K562 (cell line): Measurements from ENCODE around the gene WDPCP. TPM values are rescaled to one million over a fixed set of nuclear protein-coding genes. Genes with fewer than 3 reads are reported as not detected.

ENCODE experiments used
- CSDE1 ChIP-seq, 2 experiments: fragments of 450-650 bp; IDR thresholded peaks; 2 replicates each; pipeline ENCODE4 v1.6.1; 2016; ENCODE audit warnings: mild to moderate bottlenecking in 1 of 2
- ESRRB ChIP-seq: fragments of 250-450 bp; sonication (Bioruptor Pico); IDR thresholded peaks from 2 replicates; pipeline ENCODE4 v1.5.0; 2020; ENCODE audit warnings: mild to moderate bottlenecking, moderate library complexity, borderline replicate concordance
- GABPA ChIP-seq: fragments of 200-800 bp; sonication (Bioruptor generic); conservative IDR thresholded peaks from 2 replicates; pipeline ENCODE4 v1.6.1; 2016; ENCODE audit warnings: low read depth, missing genetic modification characterization, missing compliant biosample characterization
- KAT2B ChIP-seq: IDR thresholded peaks from one replicate; pipeline ENCODE4 v1.6.1; 2012; ENCODE audit warnings: low read depth, mild to moderate bottlenecking, control low read depth, inconsistent platforms, low read length, moderate library complexity
- KAT7 ChIP-seq: sonication (generic); formaldehyde crosslinking; IDR thresholded peaks from 2 replicates; pipeline ENCODE4 v1.8.0; 2022; ENCODE audit warnings: missing genetic modification reagents, mild to moderate bottlenecking, borderline replicate concordance
- MIER1 ChIP-seq: fragments of 450-650 bp; IDR thresholded peaks from 2 replicates; pipeline ENCODE4 v1.6.1; 2016; ENCODE audit warnings: antibody characterized with exemption, mild to moderate bottlenecking, low read depth
- NCOA4 ChIP-seq: fragments of 450-650 bp; IDR thresholded peaks from 2 replicates; pipeline ENCODE4 v1.6.1; 2018; ENCODE audit warnings: mild to moderate bottlenecking; ENCODE audit not compliant: partially characterized antibody
- NONO ChIP-seq, 2 experiments: fragments of 200-400 bp in 1 of 2; fragments of 450-650 bp in 1 of 2; formaldehyde crosslinking in 1 of 2; IDR thresholded peaks; 2 replicates each; pipeline ENCODE4 v1.6.1; 2017; ENCODE audit warnings: low read depth in 2 of 2, mild to moderate bottlenecking in 2 of 2, moderate library complexity in 2 of 2, low read length in 1 of 2
- NR1H2 ChIP-seq: sonication (generic); formaldehyde crosslinking; IDR thresholded peaks from 2 replicates; pipeline ENCODE4 v1.4.0; 2020; ENCODE audit warnings: mild to moderate bottlenecking, missing genetic modification reagents
- RFX1 ChIP-seq: fragments of 450-650 bp; IDR thresholded peaks from 2 replicates; pipeline ENCODE4 v1.6.1; 2016; ENCODE audit warnings: mild to moderate bottlenecking, moderate library complexity
- TAL1 ChIP-seq: fragments of 450-650 bp; IDR thresholded peaks from 2 replicates; pipeline ENCODE4 v1.6.1; 2016; ENCODE audit warnings: mild to moderate bottlenecking
- TCF7L2 ChIP-seq: fragments of 150-350 bp; IDR thresholded peaks from 2 replicates; pipeline ENCODE4 v1.6.1; 2016; ENCODE audit warnings: low read depth, mild to moderate bottlenecking, low read length, moderate library complexity
- TEAD4 ChIP-seq, 2 experiments: sonication (generic) in 1 of 2; formaldehyde crosslinking in 1 of 2; IDR thresholded peaks; 2 replicates each; pipeline versions ENCODE4 v1.6.1 to v1.8.0; 2012 to 2022; ENCODE audit warnings: borderline replicate concordance in 1 of 2, inconsistent platforms in 1 of 2, low read length in 1 of 2, mild to moderate bottlenecking in 1 of 2, missing genetic modification reagents in 1 of 2
- TRIM24 ChIP-seq, 2 experiments: fragments of 450-650 bp; IDR thresholded peaks; 2 replicates each; pipeline ENCODE4 v1.6.1; 2016
- ZC3H11A ChIP-seq: IDR thresholded peaks from 2 replicates; pipeline ENCODE4 v1.6.1; 2012; ENCODE audit warnings: low read depth, low read length, improper control_type of control experiment
- ZNF668 ChIP-seq: fragments of 250-450 bp; sonication (Bioruptor Pico); IDR thresholded peaks from 2 replicates; pipeline ENCODE4 v1.8.0; 2022; ENCODE audit warnings: mild to moderate bottlenecking, inconsistent platforms
- polyA plus RNA-seq, 8 experiments: library from polyadenylated mRNA; depleted of rRNA in 4 of 8; stranded (reverse) in 5 of 8; unstranded in 3 of 8; fragments of >200 nt; fragmentation: Nextera tagmentation in 2 of 8; fragmentation: Illumina TruSeq in 1 of 8; extraction: Ambion mirVana in 2 of 8; extraction: Trizol in 1 of 8; gene quantifications; 2 replicates each; pipeline versions ENCODE4 v1.2.1 to v1.2.3, GENCODE V29; 2011 to 2014; ENCODE audit warnings: inconsistent platforms in 1 of 8, missing spikeins in 1 of 8
- total RNA-seq, 7 experiments: library from RNA; depleted of rRNA in 6 of 7; stranded (reverse); fragments of >200 nt in 6 of 7; fragmentation: Illumina TruSeq in 2 of 7; extraction: Trizol in 2 of 7; gene quantifications; 2 replicates each; pipeline versions ENCODE4 v1.2.1 to v1.2.3, GENCODE V29; 2011 to 2021; ENCODE audit warnings: low replicate concordance in 1 of 7
- TF ChIP-seq, protein P1 (sequence below), 2 experiments: fragments of 200-800 bp in 1 of 2; sonication (Bioruptor generic) in 1 of 2; sonication (generic) in 1 of 2; formaldehyde crosslinking in 1 of 2; IDR thresholded peaks in 1 of 2; conservative IDR thresholded peaks in 1 of 2; 2 replicates each; pipeline versions ENCODE4 v1.5.0 to v1.6.1; 2016 to 2020; ENCODE audit warnings: missing compliant biosample characterization in 1 of 2, missing genetic modification characterization in 1 of 2, missing genetic modification reagents in 1 of 2
- TF ChIP-seq, protein P2 (sequence below): sonication (generic); formaldehyde crosslinking; IDR thresholded peaks from 2 replicates; pipeline ENCODE4 v1.8.0; 2023; ENCODE audit warnings: mild to moderate bottlenecking, missing genetic modification reagents
- TF ChIP-seq, protein P3 (sequence below): sonication (generic); formaldehyde crosslinking; IDR thresholded peaks from 2 replicates; pipeline ENCODE4 v1.8.0; 2022; ENCODE audit warnings: mild to moderate bottlenecking, missing genetic modification reagents
- TF ChIP-seq, protein P4 (sequence below): fragments of 250-450 bp; sonication (Bioruptor Pico); IDR thresholded peaks from 2 replicates; pipeline ENCODE4 v1.4.0; 2020; ENCODE audit warnings: mild to moderate bottlenecking

Gene WDPCP
- total and polyA plus RNA-seq, 9 of the 15 experiments (the other 6 are each of a cell fraction or from before 2014, with no cell fraction given), result 1.4 to 6.4 (median 5.5) TPM

DNA sequence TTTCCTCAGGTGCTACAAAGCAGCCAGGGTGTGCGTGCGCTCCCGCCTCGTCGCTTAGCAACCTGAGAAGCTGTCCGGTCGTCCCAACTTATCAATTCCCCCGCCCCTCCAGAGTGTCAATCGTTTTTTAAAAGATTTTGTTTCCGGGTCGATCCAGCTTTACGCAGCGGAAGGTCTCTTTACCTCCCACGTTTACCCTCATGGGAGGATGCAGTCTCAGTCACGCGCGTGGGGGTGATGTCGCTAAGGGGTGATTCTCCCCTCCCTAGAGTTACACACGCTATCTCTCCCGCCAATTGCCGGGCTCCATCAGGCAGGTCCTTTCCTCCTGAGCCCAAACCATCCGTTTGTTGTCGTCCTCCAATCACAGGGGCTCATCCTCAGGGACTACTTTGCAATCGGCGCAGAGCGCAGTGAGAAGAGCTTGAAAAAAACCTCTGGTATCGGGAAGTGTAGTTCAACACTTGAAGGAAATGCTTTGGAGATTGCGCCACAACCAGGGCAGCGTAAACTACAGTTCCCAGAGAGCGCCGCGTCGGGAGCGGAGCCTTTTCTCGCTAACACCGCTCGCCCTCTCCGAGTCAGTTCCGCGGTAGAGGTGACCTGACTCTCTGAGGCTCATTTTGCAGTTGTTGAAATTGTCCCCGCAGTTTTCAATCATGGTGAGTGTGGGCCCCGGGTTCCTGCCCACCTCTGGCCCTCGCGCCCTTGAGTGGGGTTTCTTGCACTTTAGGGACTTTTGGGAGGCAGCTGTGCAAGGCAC is at the start of gene WDPCP, which contains the start of gene MDH1 (continued):
- TF ChIP-seq, protein P1, sequence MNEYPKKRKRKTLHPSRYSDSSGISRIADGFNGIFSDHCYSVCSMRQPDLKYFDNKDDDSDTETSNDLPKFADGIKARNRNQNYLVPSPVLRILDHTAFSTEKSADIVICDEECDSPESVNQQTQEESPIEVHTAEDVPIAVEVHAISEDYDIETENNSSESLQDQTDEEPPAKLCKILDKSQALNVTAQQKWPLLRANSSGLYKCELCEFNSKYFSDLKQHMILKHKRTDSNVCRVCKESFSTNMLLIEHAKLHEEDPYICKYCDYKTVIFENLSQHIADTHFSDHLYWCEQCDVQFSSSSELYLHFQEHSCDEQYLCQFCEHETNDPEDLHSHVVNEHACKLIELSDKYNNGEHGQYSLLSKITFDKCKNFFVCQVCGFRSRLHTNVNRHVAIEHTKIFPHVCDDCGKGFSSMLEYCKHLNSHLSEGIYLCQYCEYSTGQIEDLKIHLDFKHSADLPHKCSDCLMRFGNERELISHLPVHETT (CRISPR knock-in tag; conservative IDR thresholded peaks at IDR 0.05 in 1 of 2, IDR thresholded peaks at IDR 0.05 in 1 of 2), result peak in 1 of 2 experiments; percentile 91; a peak in 2 of 4 replicates
- no peak for TF ChIP-seq NR1H2 (CRISPR knock-in tag)
- TF ChIP-seq NONO (IDR thresholded peaks at IDR 0.05; ENCODE audit: low read depth in 2 of 2, low read length in 1 of 2), result no peak; a peak in 1 of 4 replicates
- TF ChIP-seq, protein P2, sequence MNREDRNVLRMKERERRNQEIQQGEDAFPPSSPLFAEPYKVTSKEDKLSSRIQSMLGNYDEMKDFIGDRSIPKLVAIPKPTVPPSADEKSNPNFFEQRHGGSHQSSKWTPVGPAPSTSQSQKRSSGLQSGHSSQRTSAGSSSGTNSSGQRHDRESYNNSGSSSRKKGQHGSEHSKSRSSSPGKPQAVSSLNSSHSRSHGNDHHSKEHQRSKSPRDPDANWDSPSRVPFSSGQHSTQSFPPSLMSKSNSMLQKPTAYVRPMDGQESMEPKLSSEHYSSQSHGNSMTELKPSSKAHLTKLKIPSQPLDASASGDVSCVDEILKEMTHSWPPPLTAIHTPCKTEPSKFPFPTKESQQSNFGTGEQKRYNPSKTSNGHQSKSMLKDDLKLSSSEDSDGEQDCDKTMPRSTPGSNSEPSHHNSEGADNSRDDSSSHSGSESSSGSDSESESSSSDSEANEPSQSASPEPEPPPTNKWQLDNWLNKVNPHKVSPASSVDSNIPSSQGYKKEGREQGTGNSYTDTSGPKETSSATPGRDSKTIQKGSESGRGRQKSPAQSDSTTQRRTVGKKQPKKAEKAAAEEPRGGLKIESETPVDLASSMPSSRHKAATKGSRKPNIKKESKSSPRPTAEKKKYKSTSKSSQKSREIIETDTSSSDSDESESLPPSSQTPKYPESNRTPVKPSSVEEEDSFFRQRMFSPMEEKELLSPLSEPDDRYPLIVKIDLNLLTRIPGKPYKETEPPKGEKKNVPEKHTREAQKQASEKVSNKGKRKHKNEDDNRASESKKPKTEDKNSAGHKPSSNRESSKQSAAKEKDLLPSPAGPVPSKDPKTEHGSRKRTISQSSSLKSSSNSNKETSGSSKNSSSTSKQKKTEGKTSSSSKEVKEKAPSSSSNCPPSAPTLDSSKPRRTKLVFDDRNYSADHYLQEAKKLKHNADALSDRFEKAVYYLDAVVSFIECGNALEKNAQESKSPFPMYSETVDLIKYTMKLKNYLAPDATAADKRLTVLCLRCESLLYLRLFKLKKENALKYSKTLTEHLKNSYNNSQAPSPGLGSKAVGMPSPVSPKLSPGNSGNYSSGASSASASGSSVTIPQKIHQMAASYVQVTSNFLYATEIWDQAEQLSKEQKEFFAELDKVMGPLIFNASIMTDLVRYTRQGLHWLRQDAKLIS (CRISPR knock-in tag), result no peak; the same call in 1 of the 2 replicates
- TF ChIP-seq ZC3H11A, result peak; percentile 47; the same call in 1 of the 2 replicates
- no peak for TF ChIP-seq TAL1
- TF ChIP-seq GABPA (tag), result peak; percentile 97
- no peak for TF ChIP-seq MIER1
- TF ChIP-seq TCF7L2, result no peak
- TF ChIP-seq RFX1, result peak; percentile 95
- no peak for TF ChIP-seq NCOA4
- peak in 1 of 2 experiments; percentile 81; a peak in 2 of 4 replicates for TF ChIP-seq TRIM24 (IDR thresholded peaks at IDR 0.05)
- no peak for TF ChIP-seq TEAD4 (IDR thresholded peaks at IDR 0.05; ENCODE audit: low read length)
- 0 out of 2 replicates have a peak, but pooled peaks have one; percentile 22 for TF ChIP-seq TEAD4 (CRISPR knock-in tag; IDR thresholded peaks at IDR 0.05; ENCODE audit: borderline replicate concordance)
- TF ChIP-seq ESRRB (CRISPR knock-in tag), result no peak
- TF ChIP-seq, protein P3, sequence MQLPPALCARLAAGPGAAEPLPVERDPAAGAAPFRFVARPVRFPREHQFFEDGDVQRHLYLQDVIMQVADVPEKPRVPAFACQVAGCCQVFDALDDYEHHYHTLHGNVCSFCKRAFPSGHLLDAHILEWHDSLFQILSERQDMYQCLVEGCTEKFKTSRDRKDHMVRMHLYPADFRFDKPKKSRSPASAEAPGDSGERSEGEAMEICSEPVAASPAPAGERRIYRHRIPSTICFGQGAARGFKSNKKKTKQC (CRISPR knock-in tag), result no peak
- TF ChIP-seq KAT2B, result no peak
- TF ChIP-seq ZNF668 (CRISPR knock-in tag), result no peak; the same call in 1 of the 2 replicates
- peak; percentile 53; the same call in 1 of the 2 replicates for TF ChIP-seq KAT7
- TF ChIP-seq CSDE1 (IDR thresholded peaks at IDR 0.05), result no peak
- TF ChIP-seq, protein P4, sequence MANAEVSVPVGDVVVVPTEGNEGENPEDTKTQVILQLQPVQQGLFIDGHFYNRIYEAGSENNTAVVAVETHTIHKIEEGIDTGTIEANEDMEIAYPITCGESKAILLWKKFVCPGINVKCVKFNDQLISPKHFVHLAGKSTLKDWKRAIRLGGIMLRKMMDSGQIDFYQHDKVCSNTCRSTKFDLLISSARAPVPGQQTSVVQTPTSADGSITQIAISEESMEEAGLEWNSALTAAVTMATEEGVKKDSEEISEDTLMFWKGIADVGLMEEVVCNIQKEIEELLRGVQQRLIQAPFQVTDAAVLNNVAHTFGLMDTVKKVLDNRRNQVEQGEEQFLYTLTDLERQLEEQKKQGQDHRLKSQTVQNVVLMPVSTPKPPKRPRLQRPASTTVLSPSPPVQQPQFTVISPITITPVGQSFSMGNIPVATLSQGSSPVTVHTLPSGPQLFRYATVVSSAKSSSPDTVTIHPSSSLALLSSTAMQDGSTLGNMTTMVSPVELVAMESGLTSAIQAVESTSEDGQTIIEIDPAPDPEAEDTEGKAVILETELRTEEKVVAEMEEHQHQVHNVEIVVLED (CRISPR knock-in tag), result peak; percentile 83
